Right ventricle myocardium inferior (tissue), 1 donor: ENCODE results near the gene DUSP28. TPM values are rescaled to one million over a fixed set of nuclear protein-coding genes. Genes with fewer than 3 reads are reported as not detected.
A peak's percentile ranks its signal among the peaks of the same experiment; 100 is the strongest.
"Not testable (repeated sequence)": the region's sequence is repeated elsewhere in the genome, so short reads cannot be mapped to it uniquely, and the experiment has no call there.

ENCODE experiments used
- ATAC-seq: fragments of 200-7000 bp; cut with Tn5 transposase; one replicate; pipeline ENCODE4 v1.9.1; 2020; ENCODE audit warnings: mild to moderate bottlenecking, moderate library complexity
- DNase-seq: peaks from one replicate; pipeline ENCODE4 v3.0.0; 2021; ENCODE audit errors: missing footprints
- intact Hi-C: fragments of 100-400 bp; cut with DNase I; formaldehyde crosslinking; loops from one replicate; pipeline ENCODE4 v1.11.0; 2022
- total RNA-seq: library from RNA; stranded (reverse); fragmentation: NEBNext Ultra II Directional; extraction: Animal tissue kit (Norgen Biotek cat#: 25700); gene quantifications from one replicate; pipeline ENCODE4 v1.2.1, GENCODE V29; 2021
- donor health status: DM: no; HTN: yes; CAD: no; lungs with severe emphysema.

The DUSP28 gene
- total RNA-seq, 1 donor from 2014 or later = 14.4 TPM

- ATAC-seq (no peak), DNase-seq (no peak)
- intact Hi-C loops = no loop called here
Measured at GRCh38 chr2:240524963-240525718, 35.0 kb upstream of the DUSP28 start.

- intact Hi-C loops = no loop called here
- no peak for ATAC-seq
- DNase-seq = no peak
Measured at GRCh38 chr2:240525802-240526201, 34.4 kb upstream of the DUSP28 start.

- ATAC-seq (no peak), DNase-seq (no peak)
- intact Hi-C loops = no loop called here
Measured at GRCh38 chr2:240526521-240526920, 33.6 kb upstream of the DUSP28 start.

GRCh38 chr2:240527153-240527750, 32.9 kb upstream of the DUSP28 start:
- ATAC-seq (no peak), DNase-seq (no peak)
- intact Hi-C loops = no loop called here

GRCh38 chr2:240528406-240529040, 31.6 kb upstream of the DUSP28 start:
- DNase-seq (no peak), ATAC-seq (no peak)
- intact Hi-C loops = no loop called here

- intact Hi-C loops = no loop called here
- ATAC-seq (no peak), DNase-seq (no peak)
Measured at GRCh38 chr2:240529344-240529999, 30.7 kb upstream of the DUSP28 start.

- ATAC-seq = no peak
- intact Hi-C loops = no loop called here
- no peak for DNase-seq
Measured at GRCh38 chr2:240530181-240530580, 30.0 kb upstream of the DUSP28 start.

- intact Hi-C loops = no loop called here
- ATAC-seq (no peak), DNase-seq (no peak)
Measured at GRCh38 chr2:240531038-240531437, 29.1 kb upstream of the DUSP28 start.

GRCh38 chr2:240532031-240532775, 28.0 kb upstream of the DUSP28 start:
- DNase-seq = no peak
- no peak for ATAC-seq
- intact Hi-C loops = no loop called here

GRCh38 chr2:240538031-240538780, 22.0 kb upstream of the DUSP28 start:
- intact Hi-C loops = no loop called here
- ATAC-seq (no peak), DNase-seq (no peak)

- DNase-seq, intact Hi-C loops, ATAC-seq: not testable (repeated sequence)
Measured at GRCh38 chr2:240539101-240539500, 21.1 kb upstream of the DUSP28 start.

- ATAC-seq (no peak), DNase-seq (no peak)
- intact Hi-C loops = no loop called here
Measured at GRCh38 chr2:240539906-240540305, 20.3 kb upstream of the DUSP28 start.

GRCh38 chr2:240551288-240551687, 8.9 kb upstream of the DUSP28 start:
- no peak for ATAC-seq
- intact Hi-C loops = no loop called here
- DNase-seq = no peak

- DNase-seq = no peak
- intact Hi-C loops = no loop called here
- no peak for ATAC-seq
Measured at GRCh38 chr2:240551811-240552210, 8.3 kb upstream of the DUSP28 start.

GRCh38 chr2:240553956-240554480, 6.1 kb upstream of the DUSP28 start:
- DNase-seq (no peak), ATAC-seq (no peak)
- intact Hi-C loops = no loop called here

GRCh38 chr2:240554767-240555493, 5.2 kb upstream of the DUSP28 start:
- ATAC-seq = no peak
- intact Hi-C loops = loop anchor here (5.0 kb wide), 1 partner anchor 42 kb away; no protein-coding TSS in a partner anchor
- DNase-seq = peak; percentile 68

GRCh38 chr2:240555541-240556250, 4.5 kb upstream of the DUSP28 start:
- intact Hi-C loops = loop anchor here (5.0 kb wide), 1 partner anchor 42 kb away; no protein-coding TSS in a partner anchor
- DNase-seq = peak; percentile 67
- ATAC-seq = no peak
